Hair follicular keratinocyte (primary cell): ENCODE results near the gene DYRK1B. TPM values are rescaled to one million over a fixed set of nuclear protein-coding genes. Genes with fewer than 3 reads are reported as not detected.

Experiments used
- total RNA-seq: library from RNA; depleted of rRNA; stranded (reverse); fragments of >200 nt; gene quantifications from 2 replicates; pipeline ENCODE4 v1.2.3, GENCODE V29; 2015

Gene DYRK1B
- total RNA-seq: 6.2 and 9.4 TPM in 2 replicates

DNA sequence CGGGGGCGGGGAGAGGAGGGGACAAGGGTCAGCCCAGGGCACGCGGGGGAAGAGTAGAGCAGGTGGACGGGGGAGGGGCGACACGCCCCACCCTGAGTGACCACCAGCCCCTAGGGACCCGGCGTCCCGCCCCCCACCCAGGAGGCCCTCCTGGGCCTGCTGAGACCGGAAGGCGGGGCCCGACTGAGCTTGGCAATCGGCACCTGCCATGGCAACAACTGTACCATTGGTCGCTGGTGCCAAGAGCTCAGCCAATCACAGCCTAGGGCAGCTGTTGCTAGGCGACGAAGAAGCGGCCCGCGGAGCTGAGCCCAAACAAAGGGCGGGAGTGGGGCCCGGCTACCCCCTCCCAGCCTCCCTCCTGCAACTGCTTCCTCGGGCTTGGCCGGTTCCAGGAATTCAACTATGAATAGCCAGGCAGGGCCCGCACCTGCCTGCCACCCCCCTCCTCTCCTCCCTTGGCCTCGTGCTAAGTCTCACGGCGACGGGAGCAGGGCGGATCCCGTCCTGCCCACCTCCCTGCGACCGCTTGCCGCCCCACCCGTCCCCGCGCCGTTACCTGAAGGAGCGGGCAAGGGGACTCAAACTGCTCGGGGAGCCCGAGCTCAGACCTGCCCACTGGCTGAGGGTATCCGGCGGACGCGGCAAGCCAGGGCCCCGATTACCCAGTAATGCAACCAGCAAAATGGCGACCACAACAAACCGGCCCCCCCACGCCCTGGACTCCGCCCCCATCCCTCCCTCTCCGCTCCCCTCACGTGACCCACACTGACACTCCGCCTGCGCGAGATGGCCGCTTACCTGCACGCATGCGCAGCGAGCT is at the start of gene DYRK1B:
Gene DYRK1B, minus strand, starts transcription at position 699 of the 823 bp plus-strand sequence. CDS start 2,295 bp downstream, outside the sequence.

DNA sequence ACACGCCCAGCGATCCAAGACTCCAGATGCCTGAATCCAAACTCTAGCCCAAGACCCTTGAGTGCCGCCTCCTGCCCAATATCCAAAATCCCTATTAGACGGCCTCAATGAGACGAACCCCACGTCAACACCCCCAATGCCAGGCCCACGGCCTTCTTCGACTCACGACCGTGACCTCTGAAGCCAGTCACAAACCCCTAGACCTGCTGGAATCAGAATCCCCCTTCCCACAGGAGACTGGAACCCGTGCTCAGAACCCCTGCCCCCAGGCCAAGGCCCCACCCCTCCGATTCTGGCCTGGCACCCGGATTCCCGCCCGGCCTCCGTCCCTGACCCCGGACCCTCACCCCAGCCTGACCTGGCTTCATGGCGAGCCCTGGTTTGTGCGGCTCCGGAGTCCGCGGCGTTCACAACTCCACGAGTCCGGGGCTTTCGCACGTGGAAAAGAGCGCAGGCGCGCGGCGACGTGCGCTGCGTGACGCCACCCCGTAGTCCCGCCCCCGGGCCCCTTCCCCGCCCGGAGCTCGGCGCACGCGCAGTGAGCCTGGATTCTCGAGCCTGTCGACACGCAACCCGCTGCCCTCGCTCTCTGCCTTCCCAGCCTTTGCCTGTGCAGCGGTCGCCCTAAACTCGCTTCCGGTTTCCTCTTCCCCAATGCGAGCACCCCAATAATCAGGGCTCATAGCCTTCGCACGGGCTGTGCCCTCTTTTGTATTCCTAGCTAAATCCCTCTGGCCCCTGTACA is 12.1 kb upstream of the DYRK1B start, which contains the start of gene FBL:
Gene FBL, minus strand, starts transcription at position 447 of the 745 bp plus-strand sequence. Its CDS starts 79 bp downstream, at position 368.

DNA sequence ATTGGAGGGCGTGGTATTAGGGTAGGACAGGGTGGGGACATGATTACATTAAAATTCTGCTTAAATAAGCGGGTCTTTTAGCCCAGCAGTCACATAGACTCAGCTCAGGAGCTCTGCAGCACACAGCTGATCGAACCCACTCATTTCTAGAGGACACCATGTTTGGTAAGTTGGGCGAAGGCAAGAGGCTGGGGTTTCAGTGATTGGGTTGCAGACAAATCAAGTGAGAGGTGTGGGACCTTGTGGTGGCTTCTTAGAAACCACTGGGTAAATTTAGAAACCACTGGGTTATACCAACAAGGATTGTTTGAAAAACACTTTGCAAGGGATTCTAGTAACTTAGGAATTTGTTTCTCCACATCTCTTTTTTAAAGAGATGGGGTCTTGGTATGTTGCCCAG is 55.2 kb downstream of the DYRK1B start, which contains the start of gene LEUTX:
Gene LEUTX, plus strand, starts transcription at position 92 of the 400 bp plus-strand sequence. Its CDS starts 67 bp downstream, at position 159.

Other genes with a start within 250 kb of the DYRK1B start
- not detected in 2 replicates for gene LGALS13, start 231.6 kb downstream of the DYRK1B start, total RNA-seq
- not detected in 2 replicates for gene LGALS16, start 178.2 kb downstream of the DYRK1B start, total RNA-seq
- gene LGALS14, start 129.7 kb downstream of the DYRK1B start, total RNA-seq: not detected in 2 replicates
- not detected in 2 replicates for gene CLC, start 96.1 kb downstream of the DYRK1B start, total RNA-seq
- not detected in 2 replicates for gene LEUTX, start 55.3 kb downstream of the DYRK1B start, total RNA-seq
- gene FBL, start 12.2 kb upstream of the DYRK1B start, total RNA-seq: 124 and 255 TPM in 2 replicates
- under 0.01 TPM in 1 of 2 replicates, not detected in the other for gene FCGBP, start 100.5 kb upstream of the DYRK1B start, total RNA-seq
- gene PSMC4, start 137.0 kb upstream of the DYRK1B start, total RNA-seq: 102 and 157 TPM in 2 replicates
- gene ZNF546, start 162.9 kb upstream of the DYRK1B start, total RNA-seq: 0.68 and 0.78 TPM in 2 replicates
- gene ZNF780B, start 222.1 kb upstream of the DYRK1B start, total RNA-seq: 2.2 and 2.8 TPM in 2 replicates